NT2/D1 (cell line): ENCODE data around the gene MAN2B1.

Source experiments
- YY1 ChIP-seq: IDR thresholded peaks from 2 replicates; pipeline ENCODE4 v1.6.1; 2011; ENCODE audit not compliant: insufficient read length, insufficient read depth
- ZNF274 ChIP-seq: IDR thresholded peaks from 2 replicates; pipeline ENCODE4 v1.6.1; 2011; ENCODE audit warnings: mild to moderate bottlenecking, low read depth, low read length

DNA sequence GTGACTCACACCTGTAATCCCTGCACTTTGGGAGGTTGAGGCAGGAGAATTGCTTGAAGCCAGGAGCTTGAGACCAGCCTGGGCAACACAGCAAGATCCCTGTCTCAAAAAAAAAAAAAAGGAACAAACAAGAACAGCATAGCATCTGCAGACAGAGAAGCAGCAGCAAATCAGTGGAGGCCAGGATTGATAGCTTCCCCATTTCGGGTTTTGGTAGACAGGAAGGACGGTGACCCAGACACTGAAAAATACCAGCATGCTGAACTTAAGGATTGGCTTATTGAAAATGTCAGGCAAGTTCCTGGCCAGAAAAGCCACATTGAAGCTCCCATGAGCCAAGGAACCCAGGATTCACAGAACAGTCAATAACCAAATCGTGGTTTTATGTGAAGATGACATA is 58.9 kb downstream of the MAN2B1 start:
- TF ChIP-seq YY1 (no peak), ZNF274 (no peak)
